Hematopoietic multipotent progenitor cell treated with erythropoietin and hydrocortisone succinate and interleukin-3 and kit ligand, for 17 days (in vitro differentiated cells): ENCODE results near the gene POU3F3.

Experiments
- DNase-seq: peaks from one replicate; pipeline ENCODE4 v3.0.0-alpha.2; 2015; ENCODE audit warnings: low spot score

POU3F3 gene

GRCh38 chr2:104847586-104848160 is 6.2 kb upstream of the POU3F3 start:
- DNase-seq, result no peak

- DNase-seq, result no peak
Observed at GRCh38 chr2:104848526-104848925, 5.4 kb upstream of the POU3F3 start.

- DNase-seq, result no peak
Observed at GRCh38 chr2:104849101-104849500, 4.8 kb upstream of the POU3F3 start.

- DNase-seq, result peak; percentile 22
Observed at GRCh38 chr2:104849618-104850141, 4.2 kb upstream of the POU3F3 start.

GRCh38 chr2:104850361-104851290 is 3.3 kb upstream of the POU3F3 start:
- DNase-seq, result no peak

GRCh38 chr2:104851291-104852089 is 2.4 kb upstream of the POU3F3 start:
- DNase-seq, result no peak

- no peak for DNase-seq
Observed at GRCh38 chr2:104852090-104852666, 1.7 kb upstream of the POU3F3 start.

GRCh38 chr2:104854498-104855220 is 744 bp downstream of the POU3F3 start:
- DNase-seq, result no peak

- no peak for DNase-seq
Observed at GRCh38 chr2:104855221-104856085, 1.5 kb downstream of the POU3F3 start.

GRCh38 chr2:104856086-104856972 is 2.4 kb downstream of the POU3F3 start:
- no peak for DNase-seq

GRCh38 chr2:104856973-104857261 is 3.0 kb downstream of the POU3F3 start:
- no peak for DNase-seq

- no peak for DNase-seq
Observed at GRCh38 chr2:104857262-104858005, 3.5 kb downstream of the POU3F3 start.

GRCh38 chr2:104858006-104858978 is 4.4 kb downstream of the POU3F3 start:
- no peak for DNase-seq

GRCh38 chr2:104859291-104859765 is 5.4 kb downstream of the POU3F3 start:
- no peak for DNase-seq

- no peak for DNase-seq
Observed at GRCh38 chr2:104859766-104860450, 6.0 kb downstream of the POU3F3 start.

- DNase-seq, result no peak
Observed at GRCh38 chr2:104860451-104860790, 6.5 kb downstream of the POU3F3 start.
